Esophagus muscularis mucosa (tissue), 3 donors: ENCODE measurements around the gene GALNT18.

Experiments
- CTCF ChIP-seq, 3 experiments: fragments of 200-600 bp in 2 of 3; fragments of 450-650 bp in 1 of 3; sonication (generic) in 2 of 3; IDR thresholded peaks; one replicate each; pipeline ENCODE4 v1.5.1; 2017 to 2019; ENCODE audit warnings: antibody characterized with exemption in 3 of 3, mild to moderate bottlenecking in 2 of 3, moderate library complexity in 1 of 3
- POLR2A ChIP-seq: fragments of 450-650 bp; IDR thresholded peaks from one replicate; pipeline ENCODE4 v1.6.1; 2017; ENCODE audit warnings: antibody characterized with exemption, moderate library complexity, mild to moderate bottlenecking, low read depth

GRCh38 chr11:11584937-11585336 lies 36.9 kb downstream of the GALNT18 start:
- TF ChIP-seq POLR2A (no peak), CTCF (IDR thresholded peaks at IDR 0.05) (no peak)
